Peyer's patch (tissue), 4 donors: ENCODE data around the gene GALC. TPM values are rescaled to one million over a fixed set of nuclear protein-coding genes. Genes with fewer than 3 reads are reported as not detected.

Experiments used
- DNase-seq, 3 donors: peaks; one replicate each; pipeline ENCODE4 v3.0.0-alpha.2; 2017 to 2019
- H3K27ac ChIP-seq, 4 donors: fragments of 200-600 bp; sonication (generic); one replicate each; pipeline ENCODE4 v1.5.1; 2016 to 2019
- H3K27me3 ChIP-seq, 2 donors: fragments of 200-600 bp; sonication (generic); one replicate each; pipeline ENCODE4 v1.5.1; 2019
- H3K36me3 ChIP-seq, 3 donors: fragments of 200-600 bp; sonication (generic); one replicate each; pipeline ENCODE4 v1.5.1; 2016 to 2019
- H3K4me1 ChIP-seq, 4 donors: fragments of 200-600 bp; sonication (generic); one replicate each; pipeline ENCODE4 v1.5.1; 2016 to 2019
- H3K4me3 ChIP-seq, 4 donors: fragments of 200-600 bp; sonication (generic); 1 replicate in 3 of 4; 2 replicates in 1 of 4; pipeline ENCODE4 v1.5.1; 2016 to 2019; ENCODE audit warnings: mild to moderate bottlenecking in 1 of 4
- H3K9me3 ChIP-seq, 4 donors: fragments of 200-600 bp; sonication (generic); one replicate each; pipeline ENCODE4 v1.5.1; 2016 to 2019; ENCODE audit warnings: mild to moderate bottlenecking in 1 of 4
- CTCF ChIP-seq, 6 experiments: fragments of 450-650 bp in 4 of 6; fragments of 200-600 bp in 2 of 6; sonication (generic) in 1 of 6; IDR thresholded peaks; one replicate each; pipeline ENCODE4 v1.5.1; 2017 to 2019; ENCODE audit warnings: antibody characterized with exemption in 6 of 6, mild to moderate bottlenecking in 3 of 6, moderate library complexity in 1 of 6
- POLR2A ChIP-seq, 2 donors: fragments of 450-650 bp; IDR thresholded peaks; one replicate each; pipeline ENCODE4 v1.5.1; 2017; ENCODE audit warnings: antibody characterized with exemption in 2 of 2, mild to moderate bottlenecking in 2 of 2, moderate library complexity in 2 of 2
- total RNA-seq, 4 donors: library from RNA; depleted of rRNA; stranded (reverse); fragments of >200 nt; gene quantifications; one replicate each; pipeline ENCODE4 v1.1.0, GENCODE V29; 2016

The GALC gene
- total RNA-seq, 4 donors from 2014 or later: 8.3 to 47.6 (median 42.3) TPM

GRCh38 chr14:88005978-88006851, 13.2 kb upstream of the GALC start:
- peak overlapping the region; percentile 10 to 28 (median 22) for H3K4me3 ChIP-seq
- H3K27me3 ChIP-seq: no peaks in the 10 kb centered on the region
- H3K4me1 ChIP-seq: peaks cover 0 to 3% (median 0%) of the 10 kb centered on the region in 4 donors
- DNase-seq: peak in 2 of 3 donors; percentile 73 to 85
- no peak for TF ChIP-seq POLR2A (IDR thresholded peaks at IDR 0.05)
- TF ChIP-seq CTCF (IDR thresholded peaks at IDR 0.05): no peak
- no peaks in the 10 kb centered on the region for H3K36me3 ChIP-seq
- H3K9me3 ChIP-seq: no peaks in the 10 kb centered on the region
- H3K27ac ChIP-seq: peak overlapping the region; percentile 67 to 76 (median 74)

GRCh38 chr14:88005050-88005481, 12.1 kb upstream of the GALC start, which contains the start of gene GPR65:
Gene GPR65, plus strand, starts transcription at chr14:88005135. Its CDS starts 5,713 bp downstream, at chr14:88010848.
- Histone ChIP-seq H3K36me3 (no peaks in the 10 kb centered on the region), H3K4me1 (peaks cover 0 to 3% (median 0%) of the 10 kb centered on the region in 4 donors), H3K4me3 (peak within 1 kb of the TSS; percentile 27 to 30 (median 28)), H3K27me3 (no peaks in the 10 kb centered on the region), H3K27ac (peak within 1 kb of the TSS; percentile 67 to 76 (median 74)), H3K9me3 (no peaks in the 10 kb centered on the region)
- DNase-seq: peak in 2 of 3 donors; percentile 64 to 73
- TF ChIP-seq POLR2A (IDR thresholded peaks at IDR 0.05) (peak; percentile 51 to 64), CTCF (IDR thresholded peaks at IDR 0.05) (no peak)

GRCh38 chr14:88004506-88005036, 11.6 kb upstream of the GALC start:
- Histone ChIP-seq H3K4me3 (no peak overlapping the region), H3K36me3 (no peaks in the 10 kb centered on the region), H3K4me1 (peaks cover 0 to 3% (median 0%) of the 10 kb centered on the region in 4 donors), H3K27me3 (no peaks in the 10 kb centered on the region), H3K9me3 (no peaks in the 10 kb centered on the region), H3K27ac (peak overlapping the region in 3 of 4 donors; percentile 67 to 76 (median 72))
- DNase-seq: no peak
- TF ChIP-seq POLR2A (IDR thresholded peaks at IDR 0.05): no peak
- TF ChIP-seq CTCF (IDR thresholded peaks at IDR 0.05): no peak

- DNase-seq: no peak
- Histone ChIP-seq H3K27me3 (no peaks in the 10 kb centered on the region), H3K36me3 (no peaks in the 10 kb centered on the region), H3K4me1 (peaks cover 0 to 3% (median 0%) of the 10 kb centered on the region in 4 donors), H3K9me3 (no peaks in the 10 kb centered on the region), H3K4me3 (no peak overlapping the region), H3K27ac (no peak overlapping the region)
- TF ChIP-seq POLR2A (IDR thresholded peaks at IDR 0.05) (no peak), CTCF (IDR thresholded peaks at IDR 0.05) (no peak)
Measured at GRCh38 chr14:88003425-88003824, 10.4 kb upstream of the GALC start.

- H3K27ac ChIP-seq: peak overlapping the region in 2 of 4 donors; percentile 13 to 44
- TF ChIP-seq CTCF (IDR thresholded peaks at IDR 0.05) (no peak), POLR2A (IDR thresholded peaks at IDR 0.05) (no peak)
- no peaks in the 10 kb centered on the region for H3K9me3 ChIP-seq
- H3K27me3 ChIP-seq: no peaks in the 10 kb centered on the region
- H3K4me1 ChIP-seq: peaks cover 0 to 3% (median 0%) of the 10 kb centered on the region in 4 donors
- peak in 1 of 3 donors; percentile 42 for DNase-seq
- no peak overlapping the region for H3K4me3 ChIP-seq
- H3K36me3 ChIP-seq: no peaks in the 10 kb centered on the region
Measured at GRCh38 chr14:88002421-88003075, 9.6 kb upstream of the GALC start.
